HCT116 (cell line): ENCODE data around the gene MYH11. TPM values are rescaled to one million over a fixed set of nuclear protein-coding genes. Genes with fewer than 3 reads are reported as not detected.

Source experiments
- ATAC-seq: fragments of 200-7000 bp; cut with Tn5 transposase; 2 replicates; pipeline ENCODE4 v1.9.1; 2020; ENCODE audit warnings: mild to moderate bottlenecking, moderate library complexity
- BruUV-seq: library from RNA; stranded (reverse); fragments of 400-500 nt; replicated peaks from 2 replicates; lab custom pipeline; 2021; lab: Mats Ljungman, UMichigan
- CTCF ChIA-PET: fragments of 300-600 bp; sonication (Branson Sonifier 250); formaldehyde crosslinking; loops from one replicate; lab custom pipeline; 2021; ENCODE audit warnings: antibody characterized with exemption; lab: Charles Lee
- POLR2A ChIA-PET: fragments of 300-600, 350-600 bp; sonication (Branson Sonifier 250); formaldehyde crosslinking; loops from one replicate; lab custom pipeline; 2021; ENCODE audit warnings: antibody characterized with exemption; lab: Charles Lee
- RAD21 ChIA-PET, 2 experiments: fragments of 300-600 bp; sonication (Branson Sonifier 250); formaldehyde crosslinking; loops; one replicate each; lab custom pipeline; 2023; ENCODE audit warnings: low total read pairs in 2 of 2; ENCODE audit not compliant: uncharacterized antibody in 2 of 2, unreplicated experiment in 2 of 2, low non-redundant PET in 1 of 2; lab: Charles Lee
- DNase-seq: peaks from one replicate; pipeline ENCODE4 v3.0.0-alpha.2; 2010; ENCODE audit warnings: low read depth, low spot score
- H2AFZ ChIP-seq: fragments of 200-600 bp; shearing (Covaris generic), sonication (generic); 2 replicates; pipeline ENCODE4 v1.6.1; 2017; ENCODE audit warnings: low read depth, mixed run types, mixed read lengths, antibody characterized with exemption, low read length; ENCODE audit not compliant: poor library complexity, severe bottlenecking
- H3K27ac ChIP-seq: 2 replicates; pipeline ENCODE4 v1.5.1; 2012; ENCODE audit warnings: low read depth, low read length
- H3K27me3 ChIP-seq: fragments of 200-600 bp; sonication (generic); 2 replicates; pipeline ENCODE4 v1.6.1; 2016; ENCODE audit warnings: mixed run types, low read length, mixed read lengths; ENCODE audit not compliant: insufficient read depth
- H3K36me3 ChIP-seq, 2 experiments: fragments of 200-500 bp in 1 of 2; fragments of 200-600 bp in 1 of 2; sonication (Bioruptor generic) in 1 of 2; sonication (generic) in 1 of 2; 2 replicates each; pipeline versions ENCODE4 v1.5.1 to v1.6.1; 2014 to 2016; ENCODE audit warnings: low read length in 2 of 2, inconsistent platforms in 1 of 2, mixed read lengths in 1 of 2, mixed run types in 1 of 2; ENCODE audit not compliant: insufficient read depth in 2 of 2, control insufficient read depth in 1 of 2
- H3K4me1 ChIP-seq, 2 experiments: fragments of 200-600 bp in 1 of 2; sonication (generic) in 1 of 2; 2 replicates each; pipeline versions ENCODE4 v1.5.1 to v1.6.1; 2012 to 2017; ENCODE audit warnings: low read length in 2 of 2, inconsistent platforms in 1 of 2, mild to moderate bottlenecking in 1 of 2, mixed read lengths in 1 of 2, mixed run types in 1 of 2, moderate library complexity in 1 of 2; ENCODE audit not compliant: insufficient read depth in 2 of 2, control insufficient read depth in 1 of 2
- H3K4me2 ChIP-seq: fragments of 200-600 bp; sonication (generic); 2 replicates; pipeline ENCODE4 v1.6.1; 2017; ENCODE audit warnings: mixed run types, low read length, mixed read lengths
- H3K4me3 ChIP-seq, 2 experiments: fragments of 200-600 bp in 1 of 2; sonication (generic) in 1 of 2; replicated peaks in 1 of 2; 2 replicates each; pipeline ENCODE4 v1.5.1; 2011 to 2016; ENCODE audit warnings: low read length in 2 of 2, control low read depth in 1 of 2, low read depth in 1 of 2, mild to moderate bottlenecking in 1 of 2, mixed read lengths in 1 of 2, mixed run types in 1 of 2
- H3K79me2 ChIP-seq: fragments of 200-600 bp; sonication (generic); 2 replicates; pipeline ENCODE4 v1.6.1; 2017; ENCODE audit warnings: mild to moderate bottlenecking, mixed run types, low read length, moderate library complexity, mixed read lengths; ENCODE audit not compliant: insufficient read depth
- H3K9ac ChIP-seq: fragments of 200-600 bp; sonication (generic); 2 replicates; pipeline ENCODE4 v1.6.1; 2016; ENCODE audit warnings: low read length, mixed read lengths
- H3K9me2 ChIP-seq: fragments of 200-600 bp; sonication (generic), shearing (Covaris generic); 2 replicates; pipeline ENCODE4 v1.6.1; 2017; ENCODE audit warnings: mixed run types, mild to moderate bottlenecking, moderate library complexity; ENCODE audit not compliant: insufficient read depth
- H3K9me3 ChIP-seq, 2 experiments: fragments of 200-500 bp in 1 of 2; fragments of 200-600 bp in 1 of 2; sonication (Bioruptor generic) in 1 of 2; sonication (generic) in 1 of 2; 2 replicates each; pipeline ENCODE4 v1.6.1; 2014 to 2017; ENCODE audit warnings: low read length in 2 of 2, mixed read lengths in 2 of 2, inconsistent platforms in 1 of 2, low read depth in 1 of 2, mild to moderate bottlenecking in 1 of 2, mixed run types in 1 of 2, moderate library complexity in 1 of 2; ENCODE audit not compliant: control insufficient read depth in 1 of 2, insufficient read depth in 1 of 2
- H4K20me1 ChIP-seq: fragments of 200-600 bp; sonication (generic), shearing (Covaris generic); 2 replicates; pipeline ENCODE4 v1.6.1; 2017; ENCODE audit warnings: mixed run types, mild to moderate bottlenecking, moderate library complexity; ENCODE audit not compliant: insufficient read depth
- ATF3 ChIP-seq: IDR thresholded peaks from 2 replicates; pipeline ENCODE4 v1.6.1; 2012
- CBX3 ChIP-seq: IDR thresholded peaks from 2 replicates; pipeline ENCODE4 v1.6.1; 2012; ENCODE audit warnings: low read depth
- CTCF ChIP-seq, 3 experiments: fragments of 200-600 bp in 1 of 3; sonication (generic) in 1 of 3; IDR thresholded peaks in 2 of 3; conservative IDR thresholded peaks in 1 of 3; 2 replicates each; pipeline ENCODE4 v1.5.1; 2012 to 2017; ENCODE audit warnings: low read depth in 2 of 3, low read length in 2 of 3, antibody characterized with exemption in 1 of 3, borderline replicate concordance in 1 of 3, control low read depth in 1 of 3, mild to moderate bottlenecking in 1 of 3, mixed read lengths in 1 of 3, mixed run types in 1 of 3, moderate library complexity in 1 of 3; ENCODE audit not compliant: insufficient read depth in 1 of 3
- EGR1 ChIP-seq: IDR thresholded peaks from 2 replicates; pipeline ENCODE4 v1.6.1; 2012; ENCODE audit warnings: low read depth
- JUND ChIP-seq: IDR thresholded peaks from 2 replicates; pipeline ENCODE4 v1.6.1; 2012
- POLR2A ChIP-seq: IDR thresholded peaks from 2 replicates; pipeline ENCODE4 v1.7.0; 2011; ENCODE audit warnings: borderline replicate concordance; ENCODE audit not compliant: insufficient read depth, insufficient read length; ENCODE audit errors: extremely low read depth
- POLR2AphosphoS5 ChIP-seq: IDR thresholded peaks from 2 replicates; pipeline ENCODE4 v1.6.1; 2011; ENCODE audit warnings: mild to moderate bottlenecking, low read depth, low read length, moderate library complexity
- SP1 ChIP-seq: IDR thresholded peaks from 2 replicates; pipeline ENCODE4 v1.6.1; 2012; ENCODE audit warnings: low read depth
- SRF ChIP-seq: IDR thresholded peaks from 2 replicates; pipeline ENCODE4 v1.6.1; 2012; ENCODE audit warnings: low read depth
- TCF7L2 ChIP-seq: IDR thresholded peaks from 2 replicates; pipeline ENCODE4 v1.7.0; 2011; ENCODE audit warnings: borderline replicate concordance, inconsistent platforms; ENCODE audit not compliant: insufficient read depth, insufficient read length; ENCODE audit errors: extremely low read depth
- ZFX ChIP-seq: fragments of 450-650 bp; IDR thresholded peaks from 2 replicates; pipeline ENCODE4 v1.6.1; 2017
- ZNF274 ChIP-seq: fragments of 200-500 bp; sonication (Bioruptor generic); IDR thresholded peaks from 2 replicates; pipeline ENCODE4 v1.6.1; 2014; ENCODE audit warnings: mild to moderate bottlenecking, low read depth, low read length, inconsistent platforms
- intact Hi-C: fragments of 100-400 bp; cut with micrococcal nuclease; formaldehyde crosslinking; loops from 2 replicates; pipeline ENCODE4 v1.10.0; 2022
- total RNA-seq: library from RNA; stranded (reverse); gene quantifications from one replicate; pipeline ENCODE4 v1.2.1, GENCODE V29; 2021; ENCODE audit not compliant: unreplicated experiment
- TF ChIP-seq, protein P1 (sequence below): IDR thresholded peaks from 2 replicates; pipeline ENCODE4 v1.6.1; 2012

Gene MYH11
- total RNA-seq, 1 experiment from 2014 or later = 0.61 TPM

DNA sequence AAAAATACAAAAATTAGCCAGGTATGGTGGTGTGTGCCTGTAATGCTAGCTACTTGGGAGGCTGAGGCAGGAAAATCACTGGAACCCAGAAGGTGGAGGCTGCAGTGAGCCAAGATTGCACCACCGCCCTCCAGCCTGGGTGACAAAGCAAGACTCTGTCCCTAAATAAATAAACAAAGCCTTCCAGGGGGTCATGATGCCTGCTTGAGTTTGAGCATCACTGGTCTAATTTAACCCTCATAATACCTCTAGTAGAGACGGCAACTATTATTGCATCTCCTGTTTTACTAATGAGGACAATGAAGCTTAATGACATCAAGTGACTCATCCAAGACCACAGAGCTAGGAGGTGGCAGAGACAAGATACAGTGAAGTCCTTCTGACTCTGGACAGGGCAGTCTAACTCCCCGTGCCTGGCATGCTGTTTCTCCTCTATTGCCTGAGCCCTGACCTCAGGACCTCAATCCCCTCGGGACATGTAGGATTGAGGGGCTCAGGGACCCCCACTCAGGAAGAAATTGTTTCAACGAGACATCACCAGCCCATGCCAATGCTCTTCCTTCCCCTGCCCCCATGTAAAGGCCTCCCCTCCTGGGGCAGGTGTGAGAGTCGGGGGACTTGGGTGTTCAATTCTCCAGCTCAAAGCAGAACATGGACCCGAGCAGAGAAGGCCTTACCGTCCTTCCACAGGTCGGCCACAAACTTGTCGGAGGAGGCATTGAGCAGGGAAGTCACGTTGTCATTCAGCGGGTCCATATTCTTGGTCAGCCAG, 103.9 kb downstream of the MYH11 start (continued):
- TF ChIP-seq CTCF (IDR thresholded peaks at IDR 0.05 in 2 of 3, conservative IDR thresholded peaks at IDR 0.05 in 1 of 3; ENCODE audit: borderline replicate concordance in 1 of 3, insufficient read depth in 1 of 3, low read depth in 2 of 3, low read length in 2 of 3) (no peak), JUND (no peak)

GRCh38 chr16:15751940-15752339, 104.9 kb downstream of the MYH11 start:
- Histone ChIP-seq H3K27ac (no peak overlapping the region), H3K4me3 (no peak overlapping the region), H3K9me2 (no peaks in the 10 kb centered on the region)
- no peak for DNase-seq
- intact Hi-C loops = no loop called here
- no peak for TF ChIP-seq ATF3
- TF ChIP-seq SP1 = no peak
- TF ChIP-seq TCF7L2 = no peak
- TF ChIP-seq ZNF274 = no peak
- no peak for TF ChIP-seq POLR2AphosphoS5
- no peak for TF ChIP-seq JUND
- TF ChIP-seq, protein P1, sequence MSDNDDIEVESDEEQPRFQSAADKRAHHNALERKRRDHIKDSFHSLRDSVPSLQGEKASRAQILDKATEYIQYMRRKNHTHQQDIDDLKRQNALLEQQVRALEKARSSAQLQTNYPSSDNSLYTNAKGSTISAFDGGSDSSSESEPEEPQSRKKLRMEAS = no peak
- no peak for TF ChIP-seq POLR2A
- TF ChIP-seq SRF = no peak
- TF ChIP-seq EGR1 = no peak
- no peak for TF ChIP-seq ZFX
- no peak for TF ChIP-seq CBX3
- TF ChIP-seq, all 23 proteins: peak for 0
- POLR2A ChIA-PET = no interaction called here
- no peaks in the 10 kb centered on the region for H3K27me3 ChIP-seq
- CTCF ChIA-PET = no interaction called here
- H3K79me2 ChIP-seq = no peaks in the 10 kb centered on the region
- no TSS peak for BruUV-seq
- H2AFZ ChIP-seq = no peak overlapping the region
- H3K4me1 ChIP-seq = no peaks in the 10 kb centered on the region; a peak in 1 of 4 replicates
- H3K36me3 ChIP-seq = no peaks in the 10 kb centered on the region
- H3K9ac ChIP-seq = no peak overlapping the region
- RAD21 ChIA-PET = no interaction called here
- no peak for ATAC-seq
- H4K20me1 ChIP-seq = no peaks in the 10 kb centered on the region
- H3K4me2 ChIP-seq = no peak overlapping the region
- no peaks in the 10 kb centered on the region for H3K9me3 ChIP-seq
